Kidney (tissue), 14 donors: ENCODE measurements around the gene GLDC. TPM values are rescaled to one million over a fixed set of nuclear protein-coding genes. Genes with fewer than 3 reads are reported as not detected.

Experiments
- DNase-seq, 5 donors: peaks; one replicate each; pipeline ENCODE4 v3.0.0-alpha.2; 2013 to 2020
- FAIRE-seq: peaks from 2 replicates; lab custom pipeline; 2012; peaks lifted over from hg19 to GRCh38; lab: Jason Lieb, UNC
- H3K27ac ChIP-seq, 2 donors: one replicate each; pipeline ENCODE4 v1.7.0; 2013; ENCODE audit warnings: low read depth in 2 of 2, low read length in 2 of 2, inconsistent platforms in 1 of 2
- H3K27me3 ChIP-seq: one replicate; pipeline ENCODE4 v1.7.1; 2013; ENCODE audit warnings: low read length, inconsistent platforms; ENCODE audit not compliant: control insufficient read depth, insufficient read depth
- H3K36me3 ChIP-seq, 3 donors: one replicate each; pipeline versions ENCODE4 v1.7.0 to v1.7.1; 2013; ENCODE audit warnings: low read length in 3 of 3, control low read depth in 1 of 3, inconsistent platforms in 1 of 3; ENCODE audit not compliant: insufficient read depth in 3 of 3, control insufficient read depth in 2 of 3
- H3K4me1 ChIP-seq, 3 donors: one replicate each; pipeline versions ENCODE4 v1.7.0 to v1.7.1; 2013; ENCODE audit warnings: low read length in 3 of 3, inconsistent platforms in 1 of 3, low read depth in 1 of 3; ENCODE audit not compliant: control insufficient read depth in 2 of 3, insufficient read depth in 2 of 3
- H3K4me3 ChIP-seq, 3 donors: one replicate each; pipeline versions ENCODE4 v1.7.0 to v1.8.1; 2013; ENCODE audit warnings: low read length in 3 of 3, control low read depth in 1 of 3, inconsistent platforms in 1 of 3
- H3K9ac ChIP-seq, 3 donors: one replicate each; pipeline versions ENCODE4 v1.7.0 to v1.7.1; 2013; ENCODE audit warnings: low read length in 3 of 3, control low read depth in 1 of 3, inconsistent platforms in 1 of 3
- H3K9me3 ChIP-seq, 3 donors: one replicate each; pipeline versions ENCODE4 v1.7.0 to v1.7.1; 2013; ENCODE audit warnings: low read length in 3 of 3, control low read depth in 1 of 3, inconsistent platforms in 1 of 3; ENCODE audit not compliant: control insufficient read depth in 2 of 3, insufficient read depth in 1 of 3
- CTCF ChIP-seq: IDR thresholded peaks from 3 replicates; pipeline ENCODE4 v1.5.1; 2012; ENCODE audit warnings: mild to moderate bottlenecking, moderate library complexity, borderline replicate concordance; ENCODE audit not compliant: insufficient read depth; ENCODE audit errors: extremely low read depth
- intact Hi-C: fragments of 100-400 bp; cut with DNase I; formaldehyde crosslinking; loops from one replicate; pipeline ENCODE4 v1.11.1; 2022
- polyA plus RNA-seq: library from polyadenylated mRNA; stranded (reverse); fragments of 350-450 nt; fragmentation: Illumina TruSeq; extraction: RNeasy Lipid Tissue Mini Kit (QIAGEN cat#74804); gene quantifications from one replicate; pipeline ENCODE4 v1.2.3, GENCODE V29; 2014; ENCODE audit warnings: low read depth, low replicate concordance; ENCODE audit not compliant: insufficient read depth
- total RNA-seq: library from RNA; stranded (reverse); fragmentation: NEBNext Ultra II Directional; extraction: Animal tissue kit (Norgen Biotek cat#: 25700); gene quantifications from one replicate; pipeline ENCODE4 v1.2.1, GENCODE V29; 2021
- donor health status: control.
- donor health status: control.
- donor health status: control.
- donor health status: control.
- donor health status: control.
- donor health status: DM: yes; HTN: yes; CAD: no.
- donor health status: Normal renal cell carcinoma (clear cell type).

GLDC gene
- total and polyA plus RNA-seq, 2 donors from 2014 or later: 60.1 to 79.7 TPM

GRCh38 chr9:6665628-6666027, 20.1 kb upstream of the GLDC start:
- Histone ChIP-seq H3K27me3 (no peaks in the 10 kb centered on the region), H3K4me1 (peaks cover 0 to 2% (median 0%) of the 10 kb centered on the region in 3 donors), H3K36me3 (no peaks in the 10 kb centered on the region), H3K9me3 (no peaks in the 10 kb centered on the region), H3K27ac (no peak overlapping the region), H3K9ac (no peak overlapping the region), H3K4me3 (no peak overlapping the region)
- no peak for FAIRE-seq
- no peak for DNase-seq
- intact Hi-C loops: no loop called here
- no peak for TF ChIP-seq CTCF

- no peaks in the 10 kb centered on the region for H3K36me3 ChIP-seq
- H3K27ac ChIP-seq: peak overlapping the region; percentile 18 to 67
- no peak overlapping the region for H3K9ac ChIP-seq
- intact Hi-C loops: no loop called here
- no peak for DNase-seq
- FAIRE-seq: no peak
- peaks cover 0 to 2% (median 0%) of the 10 kb centered on the region in 3 donors for H3K4me1 ChIP-seq
- H3K9me3 ChIP-seq: no peaks in the 10 kb centered on the region
- no peaks in the 10 kb centered on the region for H3K27me3 ChIP-seq
- H3K4me3 ChIP-seq: no peak overlapping the region
- no peak for TF ChIP-seq CTCF
These were observed 18.7 kb upstream of the GLDC start for GRCh38 chr9:6664204-6664680.

- intact Hi-C loops: no loop called here
- Histone ChIP-seq H3K9ac (no peak overlapping the region), H3K27ac (no peak overlapping the region), H3K4me1 (no peaks in the 10 kb centered on the region), H3K36me3 (no peaks in the 10 kb centered on the region), H3K27me3 (no peaks in the 10 kb centered on the region), H3K4me3 (no peak overlapping the region), H3K9me3 (no peaks in the 10 kb centered on the region)
- FAIRE-seq (no peak), DNase-seq (no peak)
- TF ChIP-seq CTCF: no peak
These were observed 15.0 kb upstream of the GLDC start for GRCh38 chr9:6660512-6660911.
